Measurements from ENCODE around the gene NPLOC4.
"Not testable (repeated sequence)": the region's sequence is repeated elsewhere in the genome, so short reads cannot be mapped to it uniquely, and the experiment has no call there.

The NPLOC4 gene

DNA sequence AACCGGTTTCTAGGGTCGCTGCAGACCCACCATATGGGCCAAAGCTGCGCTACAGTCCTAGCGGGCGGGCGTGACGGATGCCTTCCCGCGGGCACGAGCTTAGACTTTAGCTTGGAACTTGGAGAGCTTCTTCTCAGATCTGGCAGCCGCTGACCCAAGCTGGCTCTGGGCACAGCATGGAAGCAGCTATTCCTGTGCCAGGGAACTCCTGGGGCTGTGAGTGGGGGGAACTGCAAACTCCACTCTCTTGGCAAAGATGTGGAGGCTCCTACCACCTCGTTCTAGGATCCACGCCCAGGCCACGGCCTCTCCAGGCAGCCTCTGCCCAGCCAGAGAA lies 93.6 kb downstream of the NPLOC4 start:
- no peak for DNase-seq

GRCh38 chr17:81542431-81543338 lies 94.2 kb downstream of the NPLOC4 start:
- no peak for DNase-seq

DNA sequence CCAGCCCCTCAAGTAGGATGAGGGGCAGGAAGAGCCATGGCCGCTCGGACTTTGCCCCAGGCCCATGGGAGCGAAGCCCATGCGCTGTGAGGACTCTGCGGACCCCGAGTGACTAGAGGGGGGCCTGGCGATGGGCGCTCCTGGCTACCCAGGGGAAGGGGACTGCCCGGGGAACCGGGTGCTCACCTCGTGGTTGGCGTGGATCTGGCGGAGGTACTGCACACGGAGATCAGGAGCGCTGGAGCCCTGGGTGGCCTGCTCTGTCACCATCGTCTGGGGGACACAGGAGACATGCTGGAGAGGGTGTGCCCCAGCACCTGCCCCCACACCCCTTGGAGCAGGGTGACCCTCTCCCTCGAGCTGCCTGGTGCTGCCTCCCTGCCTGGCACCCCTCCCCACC lies 95.8 kb downstream of the NPLOC4 start:
- DNase-seq: no peak

DNA sequence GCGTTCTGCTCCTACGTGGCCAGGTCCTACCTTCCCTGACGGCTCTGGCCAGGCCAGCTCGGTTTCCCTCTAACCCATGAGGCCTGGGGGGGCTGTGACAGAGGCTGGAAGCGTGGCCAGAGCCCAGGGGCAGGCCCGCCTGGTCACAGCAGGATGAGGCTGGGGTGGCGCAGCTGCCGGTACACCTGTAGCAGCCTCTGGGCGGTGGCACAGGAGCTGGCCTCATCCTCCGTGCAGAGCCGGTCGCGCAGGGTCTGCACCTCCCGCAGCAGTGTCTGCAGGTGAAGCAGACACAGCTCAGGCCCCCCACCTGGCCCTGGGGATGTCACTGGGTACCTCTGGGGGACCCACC lies 96.3 kb downstream of the NPLOC4 start:
- no peak for DNase-seq

GRCh38 chr17:81539961-81540675 lies 96.8 kb downstream of the NPLOC4 start:
- DNase-seq: no peak

DNA sequence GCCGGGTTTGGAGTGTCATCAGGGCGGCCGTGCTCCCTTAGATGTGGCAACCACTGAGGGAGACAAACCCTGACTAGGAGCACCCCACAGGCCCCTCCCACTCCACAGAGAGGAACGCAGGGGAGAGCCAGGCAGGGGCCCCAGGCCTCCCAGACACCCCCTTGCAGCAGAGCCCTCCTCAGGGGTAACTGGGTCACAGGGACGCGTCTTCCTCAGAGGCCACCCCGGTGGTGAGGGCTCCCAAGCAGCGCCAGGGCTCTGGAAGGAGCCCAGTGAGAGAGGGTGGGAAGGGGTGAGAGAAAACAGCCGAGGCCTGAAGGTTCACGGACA lies 97.4 kb downstream of the NPLOC4 start:
- DNase-seq: no peak

DNA sequence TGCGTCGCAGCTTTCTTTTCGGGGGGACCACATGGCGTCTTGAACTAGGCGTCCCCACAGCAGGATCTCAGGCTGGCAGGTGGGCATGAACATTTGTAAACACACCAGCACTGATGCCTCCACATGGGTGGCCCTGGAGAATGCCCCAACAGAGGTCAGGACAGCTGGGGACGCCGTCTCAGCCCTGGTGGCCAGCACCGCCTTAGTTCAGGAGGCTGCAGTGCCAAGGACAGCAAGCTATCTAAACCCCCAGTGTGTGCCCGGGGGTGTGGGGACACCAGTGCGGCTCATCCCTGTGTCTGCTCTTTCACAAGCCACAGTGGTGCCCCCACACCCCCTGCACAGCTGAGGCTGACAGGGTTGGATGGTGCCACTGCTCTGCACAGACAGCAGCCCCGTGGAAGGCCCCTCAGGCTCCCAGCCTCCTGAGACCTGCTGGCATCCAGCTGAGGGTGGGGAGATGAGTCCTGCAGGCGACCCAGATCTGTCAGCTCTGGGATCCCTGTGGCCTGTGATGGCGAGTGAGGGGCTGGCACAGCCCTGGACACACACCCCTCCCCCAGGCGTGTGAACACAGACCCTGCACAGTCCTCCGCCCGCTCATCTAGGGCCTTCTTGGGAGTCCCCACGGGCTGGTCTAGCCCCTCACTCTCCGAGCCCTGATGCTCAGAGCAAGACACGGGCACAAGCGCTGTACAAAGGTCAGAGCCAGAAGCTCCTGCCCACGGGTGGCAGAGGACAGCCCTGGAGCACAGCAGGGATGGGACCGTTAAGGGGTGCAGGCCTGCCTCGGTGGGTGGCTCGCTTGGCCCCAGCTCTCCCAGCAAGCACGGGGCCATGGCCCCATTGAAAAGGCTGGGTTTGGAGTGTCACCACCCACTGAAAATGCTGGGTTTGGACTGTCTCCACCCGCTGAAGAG lies 98.0 kb downstream of the NPLOC4 start:
- DNase-seq: no peak

- DNase-seq: no peak
These were observed 98.9 kb downstream of the NPLOC4 start for GRCh38 chr17:81537856-81538555.

GRCh38 chr17:81537343-81537855 lies 99.5 kb downstream of the NPLOC4 start:
- no peak for DNase-seq

DNA sequence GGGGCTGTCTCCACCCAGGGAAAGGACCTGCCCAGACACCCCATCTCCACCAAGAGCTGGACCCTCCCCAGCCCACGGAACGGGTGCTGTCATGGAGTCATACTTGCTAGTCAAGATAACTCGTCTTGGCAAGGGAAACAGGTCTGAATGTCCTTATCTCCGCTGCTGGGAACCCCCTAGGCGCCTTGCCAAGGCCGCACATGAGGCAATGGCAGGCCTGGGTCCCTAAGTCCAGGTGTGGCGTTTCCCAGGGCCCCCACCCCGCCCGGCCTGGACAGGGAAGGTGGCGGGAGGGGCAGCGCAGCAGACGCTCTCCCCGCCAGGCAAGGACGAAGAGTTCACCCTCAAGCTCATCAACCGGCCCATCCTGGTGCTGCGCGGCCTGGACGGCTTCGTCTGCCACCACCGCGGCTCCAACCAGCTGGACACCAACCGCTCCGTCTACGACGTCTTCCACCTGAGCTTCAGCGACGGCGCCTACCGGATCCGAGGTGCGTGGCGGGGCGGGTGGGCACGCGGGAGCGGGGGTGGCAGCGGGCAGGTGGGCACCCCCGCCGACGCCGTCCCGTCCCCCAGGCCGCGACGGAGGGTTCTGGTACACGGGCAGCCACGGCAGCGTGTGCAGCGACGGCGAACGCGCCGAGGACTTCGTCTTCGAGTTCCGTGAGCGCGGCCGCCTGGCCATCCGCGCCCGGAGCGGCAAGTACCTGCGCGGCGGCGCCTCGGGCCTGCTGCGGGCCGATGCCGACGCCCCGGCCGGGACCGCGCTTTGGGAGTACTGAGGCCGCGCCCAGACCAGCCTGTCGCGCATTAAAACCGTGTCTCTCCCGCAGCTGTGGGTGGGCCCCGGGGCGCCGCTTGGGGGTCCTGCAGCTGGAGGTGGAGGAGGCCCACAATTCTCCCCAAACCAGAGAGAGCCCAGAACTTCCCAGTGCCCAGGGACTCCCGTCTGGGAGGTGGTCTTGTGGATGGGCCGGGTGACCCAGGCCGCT lies 100.3 kb downstream of the NPLOC4 start:
- DNase-seq: no peak

- no peak for DNase-seq
These were observed 101.2 kb downstream of the NPLOC4 start for GRCh38 chr17:81535480-81536298.

DNA sequence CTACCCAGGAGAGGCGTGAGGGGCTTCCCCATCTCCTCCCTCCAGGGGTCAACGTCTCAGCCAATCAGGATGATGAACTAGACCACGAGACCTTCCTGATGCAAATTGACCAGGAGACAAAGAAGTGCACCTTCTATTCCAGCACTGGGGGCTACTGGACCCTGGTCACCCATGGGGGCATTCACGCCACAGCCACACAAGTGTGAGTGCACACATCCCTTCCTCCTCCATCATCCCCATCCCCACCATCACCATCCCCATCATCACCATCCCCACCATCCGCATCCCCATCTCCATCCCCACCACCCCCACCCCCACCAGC lies 101.9 kb downstream of the NPLOC4 start:
- no peak for DNase-seq

GRCh38 chr17:81534157-81535006 lies 102.5 kb downstream of the NPLOC4 start:
- no peak for DNase-seq

GRCh38 chr17:81533339-81534141 lies 103.4 kb downstream of the NPLOC4 start:
- DNase-seq: no peak

- DNase-seq: no peak
These were observed 104.2 kb downstream of the NPLOC4 start for GRCh38 chr17:81532490-81533287.

DNA sequence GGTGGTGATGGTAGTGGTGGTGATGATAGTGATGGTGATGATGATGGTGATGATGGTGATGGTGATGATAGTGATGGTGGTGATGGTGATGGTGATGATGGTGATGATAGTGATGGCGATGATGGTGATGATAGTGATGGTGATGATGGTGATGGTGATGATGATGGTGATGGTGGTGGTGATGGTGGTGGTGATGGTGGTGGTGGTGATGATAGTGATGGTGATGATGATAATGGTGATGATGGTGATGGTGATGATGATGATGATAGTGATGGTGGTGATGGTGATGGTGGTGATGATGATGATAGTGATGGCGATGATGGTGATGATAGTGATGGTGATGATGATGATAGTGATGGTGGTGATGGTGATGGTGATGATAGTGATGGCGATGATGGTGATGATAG lies 104.9 kb downstream of the NPLOC4 start:
- DNase-seq: not testable (repeated sequence)

DNA sequence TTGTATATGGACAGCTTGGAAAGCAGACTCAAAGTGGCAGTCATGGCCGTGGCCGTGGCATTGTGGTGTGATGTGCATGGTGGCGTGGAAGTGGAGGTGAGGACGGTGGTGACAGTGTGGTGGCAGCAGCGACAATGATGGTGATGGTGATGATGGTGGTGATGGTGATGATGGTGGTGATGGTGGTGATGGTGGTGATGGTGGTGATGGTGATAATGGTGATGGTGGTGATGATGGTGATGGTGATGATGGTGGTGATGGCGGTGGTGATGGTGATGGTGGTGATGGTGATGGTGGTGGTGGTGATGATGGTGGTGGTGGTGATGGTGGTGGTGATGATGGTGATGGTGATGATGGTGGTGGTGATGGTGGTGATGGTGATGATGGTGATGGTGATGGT lies 105.9 kb downstream of the NPLOC4 start:
- DNase-seq: not testable (repeated sequence)

DNA sequence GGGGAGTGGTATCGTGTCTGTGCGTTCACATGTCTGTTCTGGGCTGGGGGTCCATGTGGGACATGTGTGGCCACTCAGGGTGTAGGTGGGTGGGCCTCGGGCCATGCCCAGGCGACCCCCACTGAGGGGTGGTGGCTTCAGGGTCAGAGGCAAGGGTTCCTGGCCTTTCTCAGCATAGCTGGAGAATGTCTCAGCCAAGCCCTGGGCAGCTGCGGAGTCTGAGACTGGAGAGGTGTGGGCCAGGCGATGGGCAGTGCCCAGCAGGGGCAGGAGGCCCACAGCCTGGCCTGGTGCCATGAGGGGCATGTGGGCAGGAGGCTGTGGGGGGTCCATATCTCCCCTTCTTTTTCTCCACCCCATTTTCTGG lies 107.5 kb downstream of the NPLOC4 start:
- DNase-seq: no peak
